ENCODE data around the gene TMCO2.

GRCh38 chr1:40291293-40291692 is 43.6 kb downstream of the TMCO2 start:
- TF ChIP-seq POLR2A (IDR thresholded peaks at IDR 0.05; ENCODE audit: extremely low read depth, insufficient read length) (no peak), MAX (IDR thresholded peaks at IDR 0.05; ENCODE audit: low read depth, low read length) (no peak)
- TF ChIP-seq, protein P1, sequence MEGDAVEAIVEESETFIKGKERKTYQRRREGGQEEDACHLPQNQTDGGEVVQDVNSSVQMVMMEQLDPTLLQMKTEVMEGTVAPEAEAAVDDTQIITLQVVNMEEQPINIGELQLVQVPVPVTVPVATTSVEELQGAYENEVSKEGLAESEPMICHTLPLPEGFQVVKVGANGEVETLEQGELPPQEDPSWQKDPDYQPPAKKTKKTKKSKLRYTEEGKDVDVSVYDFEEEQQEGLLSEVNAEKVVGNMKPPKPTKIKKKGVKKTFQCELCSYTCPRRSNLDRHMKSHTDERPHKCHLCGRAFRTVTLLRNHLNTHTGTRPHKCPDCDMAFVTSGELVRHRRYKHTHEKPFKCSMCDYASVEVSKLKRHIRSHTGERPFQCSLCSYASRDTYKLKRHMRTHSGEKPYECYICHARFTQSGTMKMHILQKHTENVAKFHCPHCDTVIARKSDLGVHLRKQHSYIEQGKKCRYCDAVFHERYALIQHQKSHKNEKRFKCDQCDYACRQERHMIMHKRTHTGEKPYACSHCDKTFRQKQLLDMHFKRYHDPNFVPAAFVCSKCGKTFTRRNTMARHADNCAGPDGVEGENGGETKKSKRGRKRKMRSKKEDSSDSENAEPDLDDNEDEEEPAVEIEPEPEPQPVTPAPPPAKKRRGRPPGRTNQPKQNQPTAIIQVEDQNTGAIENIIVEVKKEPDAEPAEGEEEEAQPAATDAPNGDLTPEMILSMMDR (IDR thresholded peaks at IDR 0.05; ENCODE audit: low read depth, low read length), result no peak
